ENCODE measurements around the gene OTX2. TPM values are rescaled to one million over a fixed set of nuclear protein-coding genes. Genes with fewer than 3 reads are reported as not detected.

OTX2 gene
- total RNA-seq, 6 experiments from 2014 or later = not detected

GRCh38 chr14:56846970-56847930 lies 37.0 kb upstream of the OTX2 start:
- H3K36me3 Mint-ChIP-seq (ENCODE audit: low read depth) = peaks cover 7% of the 10 kb centered on the region; the same call in 1 of the 2 replicates
- no peak for DNase-seq
- peaks cover 50% of the 10 kb centered on the region for H3K9me3 Mint-ChIP-seq
- no peak overlapping the region for H3K27ac Mint-ChIP-seq
- H3K4me3 Mint-ChIP-seq = no peak overlapping the region
- no peaks in the 10 kb centered on the region for H3K27me3 Mint-ChIP-seq (ENCODE audit: insufficient read depth)
- no peaks in the 10 kb centered on the region for H3K4me1 Mint-ChIP-seq (ENCODE audit: low read depth)
- TF ChIP-seq CTCF (IDR thresholded peaks at IDR 0.05) = no peak

- Mint-ChIP-seq H3K9me3 (peaks cover 35% of the 10 kb centered on the region), H3K27ac (no peak overlapping the region), H3K27me3 (ENCODE audit: insufficient read depth) (no peaks in the 10 kb centered on the region), H3K4me1 (ENCODE audit: low read depth) (no peaks in the 10 kb centered on the region), H3K36me3 (ENCODE audit: low read depth) (no peaks in the 10 kb centered on the region), H3K4me3 (no peak overlapping the region)
- no peak for DNase-seq
- TF ChIP-seq CTCF (IDR thresholded peaks at IDR 0.05) = no peak
These were observed 34.2 kb upstream of the OTX2 start for GRCh38 chr14:56844406-56845002.

- H3K4me1 Mint-ChIP-seq (ENCODE audit: low read depth) = no peaks in the 10 kb centered on the region
- H3K27me3 Mint-ChIP-seq (ENCODE audit: insufficient read depth) = no peaks in the 10 kb centered on the region; the same call in 1 of the 2 replicates
- H3K27ac Mint-ChIP-seq = no peak overlapping the region
- H3K9me3 Mint-ChIP-seq = peaks cover 18% of the 10 kb centered on the region
- no peak for DNase-seq
- no peak overlapping the region for H3K4me3 Mint-ChIP-seq
- no peak for TF ChIP-seq CTCF (IDR thresholded peaks at IDR 0.05)
- no peaks in the 10 kb centered on the region for H3K36me3 Mint-ChIP-seq (ENCODE audit: low read depth)
These were observed 31.3 kb upstream of the OTX2 start for GRCh38 chr14:56841611-56842010.

- Mint-ChIP-seq H3K4me3 (no peak overlapping the region), H3K4me1 (ENCODE audit: low read depth) (no peaks in the 10 kb centered on the region), H3K27me3 (ENCODE audit: insufficient read depth) (no peaks in the 10 kb centered on the region; the same call in 1 of the 2 replicates), H3K36me3 (ENCODE audit: low read depth) (no peaks in the 10 kb centered on the region), H3K9me3 (peaks cover 17% of the 10 kb centered on the region), H3K27ac (no peak overlapping the region)
- DNase-seq = no peak
- TF ChIP-seq CTCF (IDR thresholded peaks at IDR 0.05) = no peak
These were observed 29.9 kb upstream of the OTX2 start for GRCh38 chr14:56840221-56840620.

GRCh38 chr14:56829151-56829550 lies 18.9 kb upstream of the OTX2 start:
- DNase-seq = no peak
- no peaks in the 10 kb centered on the region for H3K27me3 Mint-ChIP-seq (ENCODE audit: insufficient read depth)
- H3K36me3 Mint-ChIP-seq (ENCODE audit: low read depth) = peaks cover 5% of the 10 kb centered on the region; the same call in 1 of the 2 replicates
- H3K27ac Mint-ChIP-seq = no peak overlapping the region
- H3K4me3 Mint-ChIP-seq = no peak overlapping the region
- peaks cover 20% of the 10 kb centered on the region for H3K9me3 Mint-ChIP-seq
- H3K4me1 Mint-ChIP-seq (ENCODE audit: low read depth) = no peaks in the 10 kb centered on the region
- TF ChIP-seq CTCF (IDR thresholded peaks at IDR 0.05) = no peak

Measured in HFFc6 (cell line).